ENCODE results near the gene PELI2. TPM values are rescaled to one million over a fixed set of nuclear protein-coding genes. Genes with fewer than 3 reads are reported as not detected.

PELI2 gene
- total RNA-seq, 1 experiment from 2014 or later, result 2.2 TPM

DNA sequence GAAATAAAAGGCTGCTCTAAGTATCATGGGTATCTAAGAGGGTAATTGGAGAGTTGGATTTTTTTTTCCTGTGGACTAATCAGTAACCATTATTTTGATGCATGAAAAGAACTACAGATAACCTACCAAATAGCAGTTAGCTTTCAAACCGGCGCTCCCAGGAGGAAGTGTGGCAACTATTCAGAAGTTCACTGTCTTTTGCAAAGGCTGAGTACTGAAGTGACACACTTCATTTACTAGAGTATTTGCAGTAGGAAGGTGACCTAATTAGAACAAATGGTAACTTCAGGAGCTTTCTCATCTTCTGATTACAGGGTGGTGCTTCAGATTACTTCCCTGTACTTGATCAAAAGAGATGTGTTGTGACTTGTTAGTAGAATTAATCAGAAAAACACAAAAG, 87.7 kb downstream of the PELI2 start:
- DNase-seq (ENCODE audit: low read depth), result no peak

DNA sequence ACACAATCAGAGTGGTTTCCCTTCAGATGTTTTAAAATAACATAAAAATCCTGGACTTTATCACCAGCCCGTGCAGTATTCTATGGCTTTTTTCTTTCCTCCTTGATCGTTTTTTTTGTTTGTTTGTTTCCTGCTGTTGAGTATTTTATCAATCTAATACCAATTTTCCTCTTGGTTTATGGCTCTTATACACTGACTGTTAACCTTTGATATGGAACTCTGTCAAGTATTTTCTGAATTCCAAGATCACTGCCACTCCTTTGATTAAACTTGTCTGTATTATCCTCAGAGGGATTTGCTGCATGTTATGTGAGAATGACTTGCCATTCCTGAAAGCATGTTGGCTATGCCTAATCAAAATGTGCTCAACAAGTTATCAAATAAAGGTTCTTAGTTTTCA, 88.4 kb downstream of the PELI2 start:
- DNase-seq (ENCODE audit: low read depth), result no peak

DNA sequence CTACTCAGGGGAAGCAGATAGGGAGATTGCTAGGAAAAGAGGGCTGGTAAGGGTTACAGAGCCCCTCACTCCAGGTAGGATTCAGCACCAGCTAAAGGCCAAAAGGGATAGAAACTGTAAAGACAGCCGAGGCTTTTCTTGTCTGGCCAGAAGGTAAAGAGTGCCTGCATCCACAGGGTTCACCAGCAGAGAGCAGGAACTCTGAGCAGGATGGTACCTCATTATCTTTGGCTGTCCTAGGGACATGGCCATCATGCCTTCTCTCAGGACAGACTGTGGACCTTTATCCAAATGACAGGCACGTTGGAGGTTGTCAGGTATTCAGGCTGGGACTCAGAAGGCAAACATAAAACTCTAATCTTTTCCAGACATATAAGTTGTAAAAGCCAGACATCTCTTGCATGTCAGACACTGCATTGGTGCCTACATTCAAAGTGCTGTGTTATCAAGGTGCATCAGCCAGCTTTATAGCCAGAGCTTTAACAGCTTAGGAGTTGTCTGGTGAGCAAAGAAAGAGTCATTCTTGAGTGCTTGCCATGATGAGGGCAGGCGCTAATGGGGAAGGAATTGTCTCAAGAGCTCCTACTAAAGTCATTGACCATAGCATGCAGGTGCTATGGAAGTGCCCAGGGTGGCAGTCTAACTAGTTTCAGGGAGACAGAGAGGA, 89.5 kb downstream of the PELI2 start:
- DNase-seq (ENCODE audit: low read depth), result no peak

DNA sequence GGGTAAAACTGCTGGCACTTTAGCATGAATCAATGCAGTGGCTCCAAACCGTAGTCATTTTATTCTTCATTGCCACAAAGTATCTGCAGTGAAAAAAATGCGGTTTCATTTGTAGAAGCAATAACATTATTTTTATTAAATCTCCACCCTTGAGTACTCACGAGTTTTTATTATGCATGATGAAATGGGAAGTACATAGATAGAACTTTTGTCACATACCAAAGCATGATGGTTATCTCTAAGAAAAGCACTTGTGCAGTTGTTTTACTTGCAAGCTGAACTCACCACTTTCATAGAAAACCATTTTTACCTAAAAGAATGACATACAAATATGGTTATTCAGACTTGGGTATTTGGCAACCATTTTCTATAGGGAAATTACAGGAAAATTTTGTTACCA, 90.3 kb downstream of the PELI2 start:
- DNase-seq (ENCODE audit: low read depth), result no peak

DNA sequence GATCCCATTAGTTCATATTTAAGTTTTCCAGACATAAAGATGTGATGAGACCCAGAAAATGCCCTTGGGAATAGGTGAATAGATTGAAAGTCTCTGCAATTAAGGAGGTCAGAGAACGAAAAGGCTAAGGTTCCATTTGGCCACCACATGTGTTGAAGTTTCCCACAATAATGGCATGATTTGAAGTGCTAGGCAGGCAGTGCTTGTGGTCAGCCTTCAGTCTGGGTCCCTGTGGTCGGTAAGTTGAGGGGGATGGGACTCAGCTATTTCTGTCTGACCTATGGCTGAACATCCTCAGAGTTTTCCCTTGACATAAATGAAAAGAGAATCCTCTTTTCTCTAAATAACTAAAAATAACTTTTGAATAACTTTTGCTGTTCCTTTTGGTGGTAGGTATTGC, 92.4 kb downstream of the PELI2 start:
- DNase-seq (ENCODE audit: low read depth), result no peak

DNA sequence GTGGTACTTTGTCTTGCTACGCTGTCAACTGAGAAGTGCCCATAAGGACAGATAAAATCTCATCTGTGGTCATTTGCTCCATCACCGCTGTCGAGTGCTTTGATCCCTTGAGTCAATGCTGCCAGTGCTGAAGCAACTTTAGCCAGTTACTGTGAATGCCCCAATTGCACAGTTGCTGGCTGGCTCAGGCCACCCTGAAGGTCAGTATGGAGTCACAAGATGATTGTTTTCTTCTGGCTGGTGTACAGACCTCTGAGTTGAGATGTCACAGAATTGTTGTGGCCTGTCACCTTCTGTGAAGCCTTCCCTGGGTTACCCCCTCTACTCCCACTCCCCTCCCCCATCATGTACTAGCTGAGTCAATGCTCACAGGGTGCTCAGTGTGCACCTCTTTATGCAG, 92.9 kb downstream of the PELI2 start:
- DNase-seq (ENCODE audit: low read depth), result no peak

DNA sequence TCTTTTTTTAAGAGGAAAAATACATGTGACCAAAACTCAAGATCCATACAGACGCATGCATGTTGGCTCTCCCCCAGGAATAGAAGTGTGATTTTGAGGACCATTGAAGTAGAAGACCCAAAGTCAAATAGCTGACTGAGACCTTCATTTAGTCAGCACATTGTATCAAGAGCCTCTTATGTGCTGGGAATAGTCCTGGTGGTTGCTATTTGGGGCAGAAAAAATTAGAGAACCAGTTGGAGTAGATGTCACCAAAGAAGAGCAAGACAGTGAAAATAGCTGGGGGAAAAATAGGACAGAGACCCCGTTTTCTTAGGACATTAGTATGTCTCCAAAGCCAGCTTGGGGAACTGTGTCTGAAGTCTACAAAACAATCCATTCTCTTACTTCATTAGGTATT, 93.6 kb downstream of the PELI2 start:
- no peak for DNase-seq (ENCODE audit: low read depth)

DNA sequence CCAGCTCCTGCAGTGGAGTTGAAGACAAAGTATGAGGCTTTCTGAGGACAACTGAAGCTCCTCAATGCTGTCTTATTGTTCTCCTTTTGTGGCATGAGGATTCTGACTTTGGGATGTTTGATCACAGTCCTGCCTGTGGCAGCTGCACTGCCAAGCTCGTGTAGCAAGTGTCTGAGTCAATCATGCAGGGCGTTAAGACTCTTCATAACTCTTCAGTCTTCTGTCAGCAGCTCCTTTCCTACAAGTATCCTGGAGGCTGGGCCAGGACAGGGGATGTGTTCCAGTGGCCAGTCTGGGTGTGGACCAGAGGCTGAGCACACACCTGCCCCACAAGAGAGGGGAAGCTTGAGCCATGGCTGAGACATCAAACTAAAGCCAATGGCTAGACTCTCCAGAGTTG, 94.3 kb downstream of the PELI2 start:
- DNase-seq (ENCODE audit: low read depth), result peak; percentile 22

DNA sequence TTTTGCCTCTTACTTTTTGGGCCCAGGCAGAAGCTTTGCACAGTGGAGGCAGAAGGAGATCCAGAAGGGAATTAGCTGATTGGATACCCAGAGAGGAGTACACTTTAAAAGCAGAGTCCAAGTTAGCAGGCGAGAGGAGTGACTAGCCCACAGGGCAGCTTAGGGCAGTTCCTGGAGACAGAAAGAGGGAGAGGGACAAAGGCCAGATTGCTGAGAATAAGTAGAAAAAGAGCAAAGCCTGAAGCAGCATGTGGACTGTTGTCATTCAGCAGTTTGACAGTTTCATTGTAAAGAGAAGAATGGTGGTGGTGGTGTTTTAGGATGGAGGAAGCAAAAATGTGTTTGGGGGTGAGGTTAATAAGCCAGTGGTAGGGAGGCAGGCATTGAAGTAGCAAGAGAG, 95.1 kb downstream of the PELI2 start:
- DNase-seq (ENCODE audit: low read depth), result no peak

DNA sequence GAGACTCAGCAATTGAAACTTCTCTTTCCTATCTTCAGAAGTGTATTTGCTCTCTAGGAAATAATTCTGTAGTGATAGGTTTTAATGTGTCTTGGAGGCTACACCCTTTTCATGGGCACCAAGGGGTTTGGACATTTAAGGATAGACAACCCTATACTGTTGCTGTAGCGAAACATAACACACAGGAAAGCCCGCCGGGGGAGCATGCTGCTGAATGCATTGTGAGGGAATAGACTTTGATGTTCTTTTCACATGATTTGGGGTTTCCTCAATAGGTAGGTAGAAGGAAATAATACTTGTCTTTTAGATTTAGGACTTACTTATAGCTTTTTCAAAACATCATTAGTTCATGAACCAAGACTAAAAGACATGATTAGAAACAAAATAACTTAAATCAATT, 97.0 kb downstream of the PELI2 start:
- DNase-seq (ENCODE audit: low read depth), result no peak

DNA sequence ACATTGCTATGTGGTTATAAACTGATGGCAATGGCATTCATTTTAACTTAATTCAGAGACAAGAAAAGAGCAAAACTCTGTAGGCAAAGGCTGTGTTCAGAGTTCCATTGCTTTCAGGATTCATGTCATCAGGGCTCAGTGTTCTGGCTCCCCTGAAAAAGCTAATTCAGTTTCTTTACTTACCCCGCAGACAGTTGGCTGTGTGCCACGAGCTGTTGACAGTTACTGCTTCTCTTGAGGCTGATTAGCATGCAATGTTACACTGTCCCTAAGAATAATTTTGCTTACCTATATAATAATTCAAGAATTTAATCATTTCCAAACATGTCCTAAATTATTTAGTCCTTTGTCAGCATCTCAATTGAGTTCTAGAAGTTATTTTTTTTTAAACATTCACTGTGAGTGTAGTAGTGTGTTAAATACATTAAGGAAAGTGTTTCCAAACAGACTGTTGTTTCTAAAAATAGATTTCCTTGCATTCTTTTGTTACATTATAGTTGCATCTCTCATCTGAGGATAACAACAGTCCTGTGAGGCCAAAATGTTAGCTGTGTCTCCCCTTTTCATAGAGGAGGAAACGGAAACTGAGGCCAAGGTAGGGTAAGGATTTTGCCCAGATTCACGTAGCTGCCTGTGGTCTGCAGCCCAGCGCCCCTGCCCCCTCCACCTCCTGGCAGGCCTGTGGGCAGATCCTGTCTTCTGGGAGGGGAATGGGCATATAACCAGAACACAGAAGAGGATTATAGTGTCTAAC, 98.6 kb downstream of the PELI2 start:
- DNase-seq (ENCODE audit: low read depth), result no peak

DNA sequence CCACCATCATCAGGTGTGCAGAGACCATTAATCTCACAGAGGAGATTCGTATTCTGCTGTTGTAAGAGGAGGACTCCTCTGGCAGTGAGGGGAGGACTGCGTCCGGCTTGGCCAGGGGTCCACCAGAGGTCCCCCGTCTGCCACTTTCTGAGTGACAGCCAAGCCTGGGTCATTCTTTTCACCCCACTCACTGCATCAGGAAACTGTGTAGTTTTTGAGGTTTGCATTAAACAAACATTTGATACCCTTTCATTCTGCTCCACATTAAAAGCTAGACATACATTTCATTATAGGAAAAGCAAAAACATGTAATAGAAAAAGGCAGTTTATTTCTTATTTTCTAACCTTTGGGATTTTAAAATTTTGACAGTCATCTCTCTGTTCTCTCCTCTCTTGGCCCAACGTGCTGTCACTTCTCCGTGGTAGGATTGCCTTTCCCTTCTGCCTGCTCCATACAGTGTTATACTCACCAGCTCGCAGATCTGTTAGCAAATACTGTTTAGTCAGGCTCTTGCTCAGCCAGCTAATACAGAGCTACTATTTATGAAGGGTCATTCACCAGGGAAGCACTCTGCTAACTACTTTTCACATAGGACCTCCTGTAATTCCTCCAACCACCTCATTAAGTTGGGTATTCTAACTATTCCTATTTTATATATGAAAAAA, 99.3 kb downstream of the PELI2 start:
- DNase-seq (ENCODE audit: low read depth), result no peak

DNA sequence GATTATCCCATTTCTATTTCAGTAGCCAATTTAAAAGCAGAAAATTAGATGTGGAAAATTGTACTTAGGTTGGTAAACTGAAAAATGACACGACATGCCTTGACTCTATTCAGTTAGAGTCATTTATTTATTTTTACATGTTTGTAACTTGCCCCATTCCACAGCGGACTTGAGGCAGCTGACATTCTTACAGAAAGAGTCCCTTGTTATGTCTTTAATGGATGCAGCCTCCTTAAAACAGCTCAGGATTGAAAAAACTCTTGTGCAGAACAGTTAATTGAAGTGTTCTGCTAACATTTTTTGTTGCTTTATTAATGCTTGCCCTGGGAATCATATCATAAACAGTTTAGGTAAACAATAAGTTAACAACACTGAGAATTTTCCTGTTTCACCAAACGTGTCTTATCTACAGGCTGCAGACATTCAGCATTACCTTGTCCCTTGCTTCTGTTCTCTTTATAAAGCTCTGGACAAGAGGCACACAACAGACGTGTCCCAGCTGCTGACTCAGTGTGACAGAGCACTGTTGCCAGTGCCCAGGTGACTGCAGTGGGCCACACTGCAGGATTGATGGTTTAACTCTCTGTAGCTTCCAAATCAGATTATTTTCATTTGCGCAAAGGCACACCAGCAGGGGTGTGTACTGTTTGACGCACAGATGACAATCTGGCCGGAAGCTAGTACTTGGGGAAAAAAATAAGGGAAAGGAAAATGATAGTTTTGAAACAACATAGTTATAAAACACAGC, 101.6 kb downstream of the PELI2 start:
- DNase-seq (ENCODE audit: low read depth), result no peak

DNA sequence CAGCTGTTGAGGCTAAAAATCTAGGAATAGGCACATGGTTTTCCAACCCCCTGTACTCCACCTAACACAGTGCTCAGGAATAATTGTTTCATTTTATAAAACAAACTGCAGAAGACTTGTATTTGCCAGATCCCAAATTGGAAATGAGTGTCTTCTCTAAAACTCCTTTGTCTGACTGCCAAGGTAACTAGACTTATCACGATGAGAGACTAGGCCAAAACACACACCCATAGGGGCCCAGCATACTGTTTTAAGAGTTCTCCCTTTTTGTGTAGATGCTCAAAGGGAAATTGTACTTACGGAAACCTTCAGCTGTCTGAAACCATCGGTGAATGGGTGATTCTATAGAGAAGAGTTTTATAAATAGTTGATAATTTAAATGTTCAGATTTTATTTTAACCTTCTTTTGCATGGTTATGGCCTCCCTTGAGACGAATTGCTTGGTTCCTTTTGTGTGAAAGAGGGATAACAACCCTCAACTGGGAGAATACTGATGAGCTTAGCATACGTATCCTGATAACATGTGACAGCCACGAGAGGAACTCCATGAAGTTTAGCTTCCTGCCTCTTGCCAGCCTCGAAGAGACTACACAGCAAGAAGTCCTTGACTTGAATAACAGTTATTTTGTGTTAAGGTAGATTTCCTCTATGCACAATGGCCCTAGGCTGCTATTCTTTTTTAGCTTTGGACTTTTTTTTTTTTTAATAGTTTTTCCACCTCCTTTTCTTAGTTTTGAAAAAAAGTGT, 103.3 kb downstream of the PELI2 start:
- DNase-seq (ENCODE audit: low read depth), result no peak

DNA sequence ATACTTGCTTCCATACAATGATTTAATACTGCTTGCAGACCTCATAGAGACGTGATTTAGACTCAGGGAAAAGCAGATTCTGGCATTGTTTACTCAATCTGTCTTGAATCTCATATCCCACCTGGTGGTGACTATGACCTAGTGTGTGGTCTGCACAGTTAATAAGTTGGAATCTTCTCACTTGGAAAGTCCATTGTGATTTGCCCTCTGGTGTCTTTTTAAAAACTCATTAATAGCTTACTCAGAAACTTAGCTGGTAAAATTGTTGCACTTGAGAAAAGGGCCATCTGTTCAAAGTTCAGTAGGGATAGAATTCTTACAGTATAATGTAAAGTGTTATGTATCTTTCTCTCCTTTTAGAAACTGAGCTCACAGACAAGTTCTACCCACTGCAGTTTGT, 106.0 kb downstream of the PELI2 start:
- no peak for DNase-seq (ENCODE audit: low read depth)

DNA sequence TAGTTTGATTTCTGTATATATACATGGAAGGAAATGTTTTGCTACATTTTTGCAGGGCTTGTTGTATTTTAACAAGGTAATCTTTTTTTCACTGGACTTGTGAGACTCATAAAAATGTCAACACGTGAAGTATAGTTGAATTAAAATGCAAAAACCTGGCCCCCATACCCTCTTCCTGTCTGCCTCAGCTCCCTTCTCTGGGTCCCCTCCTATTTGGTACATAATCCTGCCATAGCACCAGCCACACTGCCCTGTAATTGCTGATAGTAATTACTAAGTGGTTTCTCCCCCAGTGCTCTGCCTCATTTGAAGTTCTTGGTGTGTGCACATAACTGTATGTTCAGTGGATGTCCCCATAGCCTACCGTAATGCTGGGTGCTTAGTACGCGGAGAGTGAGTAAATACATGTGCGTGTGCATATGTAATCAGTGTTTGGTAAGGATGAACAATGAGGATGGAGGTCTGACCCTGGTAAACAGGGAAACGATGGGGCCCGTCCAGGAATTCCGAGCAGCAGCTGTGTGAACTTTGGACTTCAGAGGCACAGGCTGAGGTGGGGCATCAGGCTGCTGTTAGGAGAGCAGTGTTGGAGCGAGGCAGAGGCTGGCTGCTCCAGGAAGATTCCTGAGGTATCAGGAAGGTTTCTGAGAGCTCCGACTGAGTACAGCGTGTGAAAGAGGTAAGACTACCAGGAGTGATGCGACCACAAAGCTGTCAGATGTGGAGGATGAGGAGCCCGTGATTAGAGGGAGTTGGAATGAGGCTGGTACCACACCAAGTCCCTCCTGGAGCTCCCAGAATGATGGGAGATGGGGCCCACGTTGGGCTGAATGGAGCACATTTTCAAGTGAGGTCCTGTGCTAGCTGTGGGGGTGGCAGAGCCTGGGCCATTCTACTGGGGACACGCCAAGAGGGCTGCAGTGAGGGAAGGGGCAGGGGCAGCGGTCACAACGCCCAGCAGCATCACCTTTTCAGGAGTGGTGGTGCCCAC, 106.8 kb downstream of the PELI2 start:
- no peak for DNase-seq (ENCODE audit: low read depth)

DNA sequence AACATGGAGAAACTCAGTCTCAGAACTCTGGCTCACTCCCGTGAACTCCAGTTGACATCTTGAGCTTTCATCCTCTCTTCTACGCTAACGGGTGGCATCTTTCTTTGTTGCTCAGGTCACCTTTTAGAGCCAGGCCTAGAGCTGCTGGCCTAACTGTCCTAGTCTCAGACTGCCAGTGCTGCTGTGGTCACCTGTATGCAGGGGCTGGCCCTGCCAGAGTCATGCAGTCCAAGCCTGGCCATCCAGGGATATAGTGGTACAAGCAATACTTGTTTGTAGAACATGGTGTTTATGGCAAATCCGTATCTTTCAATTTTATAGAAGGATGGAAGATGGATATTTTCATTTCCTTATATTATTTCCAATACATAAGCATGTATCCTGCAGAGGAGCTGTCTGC, 117.2 kb downstream of the PELI2 start:
- no peak for DNase-seq (ENCODE audit: low read depth)

DNA sequence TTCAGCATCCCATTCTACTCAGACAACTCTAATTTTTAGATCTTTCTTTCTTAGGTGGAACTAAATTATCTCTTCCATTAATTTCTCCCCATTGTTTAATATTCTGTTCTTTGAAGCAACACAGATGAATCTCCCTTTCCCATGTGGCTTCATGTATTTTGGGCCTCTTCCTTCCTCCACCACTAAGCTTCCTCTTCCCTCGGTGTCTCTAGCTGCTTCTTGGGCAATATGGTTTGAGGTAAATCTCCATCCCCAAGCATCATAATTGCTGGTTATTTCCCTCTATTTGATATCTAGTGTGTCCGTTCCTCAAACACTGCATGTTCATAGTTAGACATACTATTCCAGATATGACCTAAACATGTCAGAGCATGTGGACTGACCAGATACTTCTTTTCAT, 119.2 kb downstream of the PELI2 start:
- no peak for DNase-seq (ENCODE audit: low read depth)

DNA sequence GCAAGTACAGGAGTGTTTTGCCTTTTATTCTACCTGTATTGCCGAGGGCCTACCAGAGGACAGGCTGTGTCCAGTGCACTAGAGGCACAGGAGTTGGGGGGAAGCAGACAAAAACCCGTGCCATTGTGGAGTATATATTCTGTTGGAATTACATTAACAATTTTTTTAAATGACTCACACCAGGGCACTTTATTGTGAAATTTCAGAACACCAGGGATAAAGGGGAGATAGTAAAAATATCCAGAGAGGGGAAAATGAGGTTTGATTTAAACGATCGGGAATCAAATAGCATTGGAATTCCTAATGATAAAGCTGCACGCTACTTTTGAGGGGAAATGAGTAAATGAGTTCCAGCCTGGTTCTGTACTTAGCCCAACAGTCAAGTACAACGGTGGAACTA, 123.2 kb downstream of the PELI2 start:
- DNase-seq (ENCODE audit: low read depth), result no peak

DNA sequence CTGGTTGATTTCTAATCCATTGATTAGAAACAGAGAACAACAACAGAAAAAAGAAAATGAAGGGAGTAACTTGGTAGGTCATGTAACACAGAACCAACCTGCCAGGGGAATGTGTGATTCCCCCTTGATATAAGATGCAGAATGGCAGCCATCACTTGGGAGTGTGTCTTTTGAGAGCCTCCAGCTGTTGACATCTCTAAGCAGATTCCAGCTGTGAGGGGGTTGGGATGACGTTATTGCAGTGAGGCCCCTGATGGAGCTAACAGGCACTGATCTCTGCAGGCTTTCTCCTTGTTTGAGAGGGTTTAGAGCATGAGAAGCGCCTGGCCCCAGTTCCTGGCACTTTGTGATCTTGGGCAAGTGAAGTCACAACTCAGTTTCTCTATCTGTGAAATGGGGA, 124.9 kb downstream of the PELI2 start:
- DNase-seq (ENCODE audit: low read depth), result no peak

Data from LHCN-M2 (cell line).